HT1080 (cell line): ENCODE data around the gene TIMP3. TPM values are rescaled to one million over a fixed set of nuclear protein-coding genes. Genes with fewer than 3 reads are reported as not detected.
A peak's percentile ranks its signal among the peaks of the same experiment; 100 is the strongest.

Source experiments
- DNase-seq: peaks from one replicate; pipeline ENCODE4 v3.0.0-alpha.2; 2015; ENCODE audit warnings: low read depth
- total RNA-seq: library from RNA; depleted of rRNA; stranded (reverse); fragments of >200 nt; shearing (Covaris generic); gene quantifications from 2 replicates; pipeline ENCODE4 v1.2.3, GENCODE V29; 2014

The TIMP3 gene
- total RNA-seq, 1 experiment from 2014 or later: 10.4 TPM

DNA sequence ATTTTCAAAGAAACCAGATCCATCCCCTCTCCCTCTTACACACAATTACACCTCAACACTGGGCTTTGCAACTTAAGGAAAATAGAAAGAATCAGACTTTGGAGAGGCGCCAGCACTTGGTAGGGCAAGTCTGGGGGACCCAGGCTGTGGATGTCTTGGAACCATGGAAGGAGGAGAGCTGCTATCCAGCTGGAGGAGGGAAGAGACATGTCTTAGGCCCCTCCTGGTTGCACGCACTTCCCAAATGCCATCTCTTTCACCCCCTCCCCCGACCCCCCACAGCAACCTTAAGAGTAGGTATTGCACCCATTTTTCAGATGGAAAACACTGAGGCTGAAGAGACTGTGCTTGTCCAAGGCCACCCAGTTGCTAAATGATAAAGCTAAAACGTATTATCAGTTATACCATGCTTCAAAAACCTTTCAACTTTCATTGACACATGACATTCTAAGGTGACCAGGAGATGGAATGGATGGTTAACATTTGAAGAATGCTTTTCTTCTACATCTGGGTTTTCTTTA is 3.9 kb downstream of the TIMP3 start:
- no peak for DNase-seq

DNA sequence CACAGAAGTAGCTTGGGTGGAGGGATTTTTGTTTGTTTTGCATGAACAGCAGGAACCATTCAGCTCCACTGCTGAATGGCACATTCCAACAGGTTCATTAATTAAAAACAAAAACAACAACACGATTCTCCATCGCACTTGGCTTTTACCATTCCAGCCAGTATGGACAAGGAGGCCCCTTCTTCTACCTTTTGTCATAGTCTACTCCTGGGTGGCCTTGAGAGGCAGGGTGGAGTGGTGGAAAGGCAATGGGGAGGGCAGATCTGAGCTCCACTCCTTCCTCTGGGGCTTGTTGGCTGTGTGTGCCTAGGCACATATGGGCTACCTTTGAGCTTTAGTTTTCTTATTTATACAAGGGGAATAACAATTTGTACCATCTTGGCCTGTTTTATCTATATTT is 4.8 kb downstream of the TIMP3 start:
- DNase-seq: no peak

- DNase-seq: no peak
Measured at GRCh38 chr22:32808038-32808445, 6.5 kb downstream of the TIMP3 start.

DNA sequence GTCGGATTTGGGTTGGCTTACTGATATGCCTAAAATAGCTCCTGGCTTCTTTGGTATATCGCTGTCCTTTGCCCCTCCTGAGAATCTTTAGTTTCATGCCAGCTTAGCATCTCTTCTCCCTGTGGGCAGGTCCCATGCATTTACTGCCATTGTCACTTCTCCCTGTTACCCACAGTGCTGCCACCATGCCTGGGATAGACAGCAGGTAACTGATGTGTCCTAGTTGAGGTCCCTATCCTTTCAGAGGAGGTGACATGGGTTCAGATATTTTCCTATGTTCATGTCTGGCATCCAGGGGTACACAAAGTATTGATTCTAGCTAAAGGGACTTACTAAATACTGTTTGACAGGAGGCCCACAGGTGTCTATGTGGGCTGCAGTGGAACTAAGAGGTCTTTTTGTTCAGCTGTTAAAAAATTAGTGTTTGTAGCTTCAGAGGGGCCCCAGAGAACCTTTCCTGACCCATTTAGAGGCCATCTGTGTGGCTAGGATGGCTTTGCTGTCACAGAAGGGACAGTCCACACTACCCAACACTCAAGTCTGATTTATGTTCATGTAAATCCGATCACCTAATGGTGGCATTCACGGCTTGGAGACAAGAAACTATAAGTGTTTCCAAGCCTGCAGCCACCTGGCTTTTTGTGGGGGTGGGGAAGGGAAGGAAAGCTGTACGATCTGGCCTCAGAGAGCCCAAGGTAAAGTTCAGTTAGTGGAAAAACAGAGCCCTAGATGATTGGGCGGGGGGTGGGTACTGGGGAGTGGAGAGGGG is 8.5 kb downstream of the TIMP3 start:
- no peak for DNase-seq

- DNase-seq: no peak
Measured at GRCh38 chr22:32810555-32811133, 9.1 kb downstream of the TIMP3 start.

DNA sequence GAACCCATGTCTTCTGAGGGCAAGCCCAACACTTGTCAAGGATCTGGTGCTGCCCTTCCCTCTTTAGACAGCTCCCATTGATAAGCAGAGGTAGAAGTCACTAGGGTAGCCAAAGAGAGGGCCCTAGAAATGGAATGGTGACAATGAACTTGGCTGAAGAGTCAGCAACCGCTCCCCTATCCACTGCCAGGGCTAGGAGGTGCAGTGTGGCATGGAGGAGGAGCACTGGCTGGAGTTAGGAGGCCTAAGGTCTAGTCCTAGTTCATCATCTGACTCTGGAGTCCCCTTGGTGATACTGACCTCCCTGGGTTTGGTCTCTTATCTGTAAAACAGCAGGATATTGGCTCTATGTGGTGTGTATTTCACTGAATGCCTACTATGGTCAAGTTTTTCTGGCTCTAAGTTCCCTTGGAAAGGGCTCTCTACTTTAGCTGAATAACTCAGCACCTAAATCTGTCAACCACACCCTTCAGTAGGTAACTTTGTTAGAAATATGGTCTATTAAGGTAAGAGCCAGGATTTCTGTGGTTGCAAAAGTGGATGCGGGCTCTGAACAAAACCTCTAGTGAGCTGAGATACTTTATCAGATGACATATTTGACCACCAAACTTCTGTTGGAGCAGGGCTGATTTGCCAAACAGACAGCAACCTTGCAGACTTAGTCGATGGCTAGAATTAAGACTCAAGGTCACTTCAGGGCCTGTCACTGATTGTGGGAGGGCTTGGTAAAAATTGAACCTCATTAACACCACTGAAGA is 10.5 kb downstream of the TIMP3 start:
- DNase-seq: no peak

- no peak for DNase-seq
Measured at GRCh38 chr22:32814285-32814860, 12.9 kb downstream of the TIMP3 start.

- DNase-seq: no peak
Measured at GRCh38 chr22:32815059-32815458, 13.6 kb downstream of the TIMP3 start.

DNA sequence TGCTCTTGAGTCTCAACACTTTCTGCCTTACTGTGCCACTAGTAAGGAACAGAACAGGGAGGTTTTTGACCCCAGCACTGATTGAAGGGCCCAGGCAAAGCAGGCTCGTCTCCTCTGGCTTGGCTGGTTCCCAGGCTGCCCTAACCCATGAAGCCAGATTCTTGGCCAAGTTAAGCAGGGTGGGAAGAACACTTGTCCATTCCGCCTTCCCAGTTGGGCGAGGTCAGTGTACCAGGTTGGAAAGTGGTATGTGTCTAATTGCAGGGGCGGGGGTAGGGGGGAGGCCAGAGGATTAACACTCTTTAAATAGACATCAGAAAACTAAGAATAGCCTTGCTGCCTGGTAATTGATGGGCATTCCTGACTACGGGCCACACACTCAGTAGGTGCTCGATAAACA is 14.4 kb downstream of the TIMP3 start:
- DNase-seq: no peak

DNA sequence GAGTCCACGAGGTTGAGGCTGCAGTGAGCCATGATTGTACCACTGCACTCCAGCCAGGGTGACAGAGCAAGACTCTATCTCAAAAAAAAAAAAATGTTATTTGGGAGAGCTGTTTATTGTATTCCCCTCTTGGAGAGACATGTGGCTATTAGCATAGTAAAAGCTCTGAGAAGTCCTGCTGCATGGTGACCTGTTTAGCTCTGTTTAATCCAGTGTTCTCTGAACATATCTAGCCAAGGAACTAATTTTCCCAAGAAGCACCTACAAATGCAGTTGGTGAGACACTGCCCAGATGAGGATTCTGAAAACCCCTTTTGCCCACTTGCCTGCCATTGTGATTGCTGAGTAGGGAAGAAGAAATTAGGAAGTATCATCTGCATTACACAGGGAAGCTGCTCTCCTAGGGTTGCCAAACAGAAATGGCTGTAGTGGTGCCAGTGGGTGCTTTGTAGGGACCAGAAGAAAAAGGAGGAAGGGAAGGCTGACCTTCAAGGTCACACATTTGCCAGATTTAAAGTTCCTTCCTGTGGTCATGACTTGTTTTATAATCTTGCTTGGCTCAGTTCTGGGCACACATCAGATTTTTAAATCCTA is 15.7 kb downstream of the TIMP3 start:
- DNase-seq: no peak

GRCh38 chr22:32818446-32819115 is 17.1 kb downstream of the TIMP3 start:
- DNase-seq: no peak

DNA sequence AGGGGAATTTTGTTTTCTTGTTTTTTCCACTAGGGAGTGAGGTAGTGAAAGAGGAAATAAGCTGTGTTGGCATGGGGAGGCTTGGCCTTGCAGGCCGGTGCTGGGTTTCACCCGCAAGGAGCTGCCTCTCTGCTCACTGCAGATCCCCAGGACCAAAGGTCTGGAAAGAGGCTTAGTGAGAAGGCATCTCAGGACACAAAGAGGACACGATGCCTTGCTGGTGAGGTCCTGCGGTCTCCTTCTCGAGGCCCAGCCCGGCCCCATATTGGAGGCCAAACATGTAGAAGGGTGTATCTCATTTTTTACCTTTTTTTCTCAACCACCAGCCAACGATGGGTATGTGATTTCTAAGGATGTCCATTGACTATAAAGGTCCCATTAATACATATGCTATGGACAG is 17.6 kb downstream of the TIMP3 start:
- no peak for DNase-seq

DNA sequence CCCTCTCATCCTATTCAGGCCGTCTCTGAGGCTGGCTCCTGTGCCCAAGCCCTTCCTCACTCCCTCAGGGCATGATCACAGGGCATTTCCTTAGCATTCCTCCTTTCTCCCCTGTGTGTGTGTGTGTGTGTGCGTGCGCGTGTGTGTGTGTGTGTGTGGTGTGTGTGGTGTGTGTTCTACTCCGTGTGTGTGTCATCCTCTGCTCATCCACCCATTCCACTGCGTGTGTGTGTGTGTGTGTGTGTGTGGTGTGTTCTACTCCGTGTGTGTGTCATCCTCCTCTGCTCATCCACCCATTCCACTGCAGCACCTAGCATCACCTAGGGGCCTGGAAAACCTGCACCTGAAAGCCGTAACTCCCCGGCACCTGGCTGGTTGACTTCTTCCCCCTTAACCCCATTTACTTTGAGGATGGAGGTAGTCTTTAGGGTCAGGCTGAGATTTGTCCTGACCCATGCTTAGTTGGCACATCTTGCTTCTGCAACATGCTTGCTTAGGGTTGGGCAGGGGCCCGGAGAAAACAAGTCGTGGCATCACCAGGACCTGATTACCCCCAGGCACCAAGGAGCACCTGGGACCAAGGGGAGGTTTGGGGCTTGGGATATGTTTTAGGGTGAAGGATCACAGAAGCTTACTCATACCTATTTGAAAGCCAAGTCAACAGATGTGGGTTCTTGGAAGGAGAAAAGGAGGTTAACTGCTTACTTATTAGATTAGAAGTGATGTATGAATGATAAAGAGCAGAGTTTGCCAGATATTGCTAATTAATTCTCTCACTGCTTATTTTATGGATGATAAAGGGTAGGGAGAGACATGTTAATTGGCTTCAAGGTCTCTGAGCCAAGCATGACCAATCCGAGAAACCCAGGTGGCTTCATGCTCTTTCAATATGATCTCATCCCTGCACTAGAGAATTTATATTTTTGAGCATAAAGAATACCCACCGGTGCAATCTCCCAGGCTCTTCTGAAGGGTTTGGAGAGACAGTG is 18.9 kb downstream of the TIMP3 start:
- DNase-seq: no peak

- no peak for DNase-seq
Measured at GRCh38 chr22:32822179-32822877, 20.8 kb downstream of the TIMP3 start.

- peak; percentile 37 for DNase-seq
Measured at GRCh38 chr22:32823024-32823730, 21.7 kb downstream of the TIMP3 start.

- no peak for DNase-seq
Measured at GRCh38 chr22:32824531-32825312, 23.2 kb downstream of the TIMP3 start.

- DNase-seq: no peak
Measured at GRCh38 chr22:32826537-32826936, 25.0 kb downstream of the TIMP3 start.
